Activated naive CD4-positive, alpha-beta T cell treated with anti-CD3 and anti-CD28 coated beads, Interleukin-2, amount 50 U/mL, for 72 hours (primary cell): ENCODE data around the gene HBEGF. TPM values are rescaled to one million over a fixed set of nuclear protein-coding genes. Genes with fewer than 3 reads are reported as not detected.
A peak's percentile ranks its signal among the peaks of the same experiment; 100 is the strongest.

ENCODE experiments used
- ATAC-seq, 2 donors: fragments of 150-1000 bp; cut with Tn5 transposase; 2 replicates each; pipeline ENCODE4 v1.10.0; 2021; ENCODE audit warnings: mild to moderate bottlenecking in 2 of 2, moderate library complexity in 2 of 2
- DNase-seq, 2 donors: peaks; one replicate each; pipeline ENCODE4 v3.0.0; 2021 to 2022; ENCODE audit warnings: low spot score in 2 of 2
- H3K27ac Mint-ChIP-seq, 2 donors: one replicate each; pipeline ENCODE4 v1.8.0; 2022; ENCODE audit warnings: mild to moderate bottlenecking in 2 of 2, mixed read lengths in 2 of 2
- H3K36me3 Mint-ChIP-seq, 2 donors: one replicate each; pipeline ENCODE4 v1.8.0; 2022; ENCODE audit warnings: mixed read lengths in 2 of 2
- H3K9me3 Mint-ChIP-seq, 2 donors: one replicate each; pipeline ENCODE4 v1.8.0; 2022; ENCODE audit warnings: mixed read lengths in 2 of 2
- total RNA-seq, 2 donors: library from RNA; stranded (reverse); gene quantifications; one replicate each; pipeline ENCODE4 v1.2.3, GENCODE V29; 2022

Gene HBEGF
- total RNA-seq, 2 donors from 2014 or later: 6.9 to 10.5 TPM

DNA sequence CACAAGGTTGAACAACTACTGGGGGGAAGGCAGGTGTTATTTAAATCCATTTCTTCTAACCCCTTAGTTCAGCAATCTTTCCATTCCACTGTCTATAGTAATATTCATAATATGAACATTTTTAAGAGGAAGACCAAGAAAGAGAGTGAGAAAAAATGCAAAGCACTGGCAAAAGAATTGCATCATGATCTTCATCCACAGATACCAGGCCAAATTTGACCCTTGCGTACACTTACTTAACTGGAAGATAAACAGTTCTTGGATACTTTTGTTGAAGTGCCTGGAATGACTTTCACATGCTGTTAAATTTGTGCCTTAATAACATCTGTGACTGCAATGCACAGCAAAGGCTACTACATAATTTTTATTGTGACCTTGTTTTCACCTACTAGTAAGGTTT lies 45.3 kb downstream of the HBEGF start:
- no peak for DNase-seq
- Mint-ChIP-seq H3K36me3 (peaks cover 11 to 12% of the 10 kb centered on the region in 2 donors), H3K27ac (no peak overlapping the region), H3K9me3 (no peaks in the 10 kb centered on the region)
- ATAC-seq: no peak

DNA sequence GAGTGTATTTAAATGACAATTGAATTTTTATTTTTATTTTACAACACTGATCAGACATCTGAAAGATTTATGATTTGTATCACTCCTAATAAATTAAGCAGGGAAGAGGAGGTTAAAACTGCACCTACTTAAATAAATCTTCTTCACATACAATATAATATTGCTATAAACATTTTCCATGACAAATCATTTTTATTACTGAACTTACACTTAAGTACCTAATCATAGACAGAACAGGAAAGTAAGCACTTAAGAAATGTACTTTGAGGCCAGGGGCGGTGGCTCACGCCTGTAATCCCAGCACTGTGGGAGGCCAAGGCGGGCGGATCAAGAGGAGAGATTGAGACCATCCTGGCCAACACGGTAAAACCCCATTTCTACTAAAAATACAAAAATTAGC lies 47.3 kb downstream of the HBEGF start:
- DNase-seq (no peak), ATAC-seq (no peak)
- Mint-ChIP-seq H3K9me3 (no peaks in the 10 kb centered on the region), H3K36me3 (peaks cover 11 to 18% of the 10 kb centered on the region in 2 donors), H3K27ac (no peak overlapping the region)

DNA sequence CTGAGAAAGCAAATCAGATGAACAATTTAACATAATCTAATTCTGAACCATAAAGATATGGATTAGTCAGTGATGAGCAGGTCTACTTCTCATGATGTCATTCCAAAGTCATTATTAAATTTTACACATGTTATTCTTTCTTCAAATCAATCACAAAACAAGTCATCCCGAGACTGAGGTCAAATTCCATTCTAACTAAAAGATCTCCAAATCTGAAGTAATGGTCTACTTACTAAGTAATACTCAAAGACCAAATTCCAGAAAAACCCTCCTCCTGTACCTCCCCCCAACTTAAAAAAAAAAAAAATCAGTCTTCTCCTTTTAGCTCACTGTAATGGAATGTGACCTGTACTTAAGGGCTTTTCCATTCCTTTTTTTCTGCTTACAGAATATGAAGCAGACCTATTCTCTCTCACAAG lies 48.2 kb downstream of the HBEGF start:
- peaks cover 9 to 18% of the 10 kb centered on the region in 2 donors for H3K36me3 Mint-ChIP-seq
- DNase-seq: no peak
- ATAC-seq: peak in 1 of 2 donors; percentile 42
- H3K27ac Mint-ChIP-seq: no peak overlapping the region
- no peaks in the 10 kb centered on the region for H3K9me3 Mint-ChIP-seq

DNA sequence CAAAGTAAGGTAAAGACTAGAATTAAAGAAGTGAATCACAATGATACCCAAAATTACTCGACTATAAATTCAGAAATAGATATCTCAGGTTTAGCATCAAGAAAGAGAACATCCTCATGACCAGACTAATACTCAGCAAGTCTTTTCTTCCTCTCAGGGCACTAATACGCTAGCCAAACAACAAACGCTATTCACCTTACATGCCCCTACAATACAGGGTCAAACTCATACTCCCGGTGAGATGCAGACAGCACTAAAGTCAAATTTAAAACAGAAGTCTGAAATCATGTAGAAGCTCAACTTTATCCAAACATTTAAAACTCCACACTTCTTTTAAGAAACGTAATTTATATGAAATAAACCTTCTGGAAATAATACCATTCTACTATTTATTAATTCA lies 49.1 kb downstream of the HBEGF start:
- DNase-seq: no peak
- ATAC-seq: no peak
- Mint-ChIP-seq H3K27ac (no peak overlapping the region), H3K36me3 (peaks cover under 1 to 18% of the 10 kb centered on the region in 2 donors), H3K9me3 (no peaks in the 10 kb centered on the region)

DNA sequence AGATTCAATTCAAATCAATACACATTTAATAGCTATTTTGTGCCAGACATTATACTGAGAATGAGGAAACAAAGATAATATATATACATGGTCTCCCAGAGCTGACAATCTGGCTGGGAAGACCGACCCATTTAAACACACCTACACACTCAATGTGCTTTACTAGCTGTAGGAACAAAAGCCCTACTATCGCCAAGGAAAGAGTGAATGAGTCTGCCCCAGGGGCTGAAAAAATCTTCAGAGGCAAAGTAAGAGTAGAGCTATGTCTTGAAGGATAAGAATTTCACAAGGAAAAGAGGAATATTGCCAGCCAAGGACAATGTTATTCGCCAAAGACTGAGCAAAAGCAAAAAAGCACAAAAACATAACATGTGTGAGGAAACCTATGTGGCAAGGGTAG lies 50.1 kb downstream of the HBEGF start:
- no peak overlapping the region for H3K27ac Mint-ChIP-seq
- H3K9me3 Mint-ChIP-seq: no peaks in the 10 kb centered on the region
- DNase-seq (no peak), ATAC-seq (no peak)
- H3K36me3 Mint-ChIP-seq: peaks cover 0 to 22% of the 10 kb centered on the region in 2 donors

DNA sequence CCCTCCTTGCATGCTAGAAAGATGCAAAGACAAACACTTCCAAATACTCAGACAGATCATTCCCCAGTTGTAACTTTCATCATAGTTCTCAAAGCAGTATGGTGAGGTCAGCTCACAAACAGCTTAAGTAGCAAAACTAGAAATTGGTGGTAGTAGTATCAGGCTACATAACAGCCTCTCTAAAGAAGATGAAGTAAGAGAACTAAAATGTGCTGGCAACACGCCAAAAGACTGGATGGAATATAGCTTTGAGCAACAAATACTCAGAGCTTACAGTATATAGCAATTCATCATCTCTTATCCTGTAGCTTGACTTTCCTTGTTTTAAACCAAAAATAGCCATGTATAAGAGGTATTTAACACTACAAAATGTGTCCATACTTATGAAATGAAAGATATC lies 51.0 kb downstream of the HBEGF start:
- ATAC-seq (no peak), DNase-seq (peak in 1 of 2 donors; percentile 25)
- Mint-ChIP-seq H3K27ac (no peak overlapping the region), H3K36me3 (peaks cover 0 to 27% of the 10 kb centered on the region in 2 donors), H3K9me3 (no peaks in the 10 kb centered on the region)

DNA sequence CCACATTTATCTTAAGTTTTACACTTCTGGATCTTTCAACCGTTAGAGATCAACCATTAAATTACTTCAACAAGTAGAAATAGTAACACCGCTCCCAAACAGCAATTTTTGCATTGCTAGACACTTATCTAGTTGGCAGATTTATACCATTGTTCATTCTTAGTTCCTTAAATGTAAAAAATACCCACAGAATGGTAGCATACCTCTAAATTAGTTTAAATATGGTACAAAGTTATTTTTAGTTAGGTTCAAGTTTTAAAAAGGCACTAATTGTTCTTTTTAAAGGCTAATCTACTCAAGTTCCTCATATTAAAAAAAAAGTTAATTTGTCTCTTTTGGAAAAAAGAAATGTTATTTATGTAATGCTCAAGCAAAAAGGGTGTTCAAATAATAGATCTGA lies 51.6 kb downstream of the HBEGF start:
- H3K9me3 Mint-ChIP-seq: no peaks in the 10 kb centered on the region
- H3K36me3 Mint-ChIP-seq: peaks cover 0 to 27% of the 10 kb centered on the region in 2 donors
- ATAC-seq: no peak
- DNase-seq: no peak
- no peak overlapping the region for H3K27ac Mint-ChIP-seq

DNA sequence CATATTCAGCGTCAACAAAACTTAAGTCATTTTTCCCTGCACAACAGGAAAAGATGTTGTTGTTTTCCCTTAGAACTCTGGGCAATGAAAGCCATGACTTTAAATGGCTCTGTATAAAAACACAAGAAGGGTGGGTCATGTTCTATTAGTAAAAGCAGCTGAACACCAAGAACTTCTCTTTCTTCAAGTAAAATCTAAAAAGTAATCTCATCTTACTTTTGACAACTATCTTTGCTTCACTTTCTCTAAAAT lies 52.6 kb downstream of the HBEGF start:
- H3K36me3 Mint-ChIP-seq: peaks cover 0 to 22% of the 10 kb centered on the region in 2 donors
- no peak overlapping the region for H3K27ac Mint-ChIP-seq
- no peaks in the 10 kb centered on the region for H3K9me3 Mint-ChIP-seq
- ATAC-seq: no peak
- no peak for DNase-seq

DNA sequence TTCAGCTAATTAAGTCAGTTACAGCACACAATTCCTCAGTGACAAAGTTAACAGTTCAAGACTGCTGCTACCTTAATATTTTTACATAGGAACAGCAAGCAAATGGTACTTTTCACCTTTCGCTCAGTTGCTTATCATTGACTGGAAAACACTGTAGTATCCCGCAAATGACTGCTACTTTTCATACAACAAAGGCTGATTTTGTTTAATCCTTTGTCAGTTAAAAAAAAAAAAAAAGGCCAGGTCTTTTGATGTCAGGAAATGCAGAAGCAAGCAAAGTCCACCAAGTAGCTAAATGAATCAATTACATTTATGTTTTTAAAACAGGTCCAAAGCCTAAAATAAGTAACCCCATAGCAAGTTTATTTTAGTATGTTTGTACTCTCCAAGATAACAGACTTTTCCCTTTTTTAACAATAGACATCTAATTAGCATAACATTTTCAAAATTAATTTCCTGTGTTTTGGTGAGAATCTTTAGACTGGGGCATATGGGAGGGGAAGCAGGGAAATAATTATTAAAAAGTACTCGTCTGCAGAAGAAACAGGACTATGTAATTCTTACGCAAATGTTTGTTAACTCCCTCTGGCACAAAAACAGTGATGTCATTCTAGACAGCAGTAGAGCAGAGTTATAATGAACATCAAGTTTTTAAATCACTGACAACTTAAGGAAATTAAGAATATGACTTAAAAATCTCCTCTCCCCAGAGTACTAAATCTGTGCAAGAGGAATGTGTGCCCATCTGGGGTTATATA lies 53.1 kb downstream of the HBEGF start:
- DNase-seq: no peak
- Mint-ChIP-seq H3K36me3 (peaks cover 0 to 20% of the 10 kb centered on the region in 2 donors), H3K9me3 (no peaks in the 10 kb centered on the region), H3K27ac (peak overlapping the region in 1 of 2 donors; percentile 45)
- peak in 1 of 2 donors; percentile 78 for ATAC-seq

DNA sequence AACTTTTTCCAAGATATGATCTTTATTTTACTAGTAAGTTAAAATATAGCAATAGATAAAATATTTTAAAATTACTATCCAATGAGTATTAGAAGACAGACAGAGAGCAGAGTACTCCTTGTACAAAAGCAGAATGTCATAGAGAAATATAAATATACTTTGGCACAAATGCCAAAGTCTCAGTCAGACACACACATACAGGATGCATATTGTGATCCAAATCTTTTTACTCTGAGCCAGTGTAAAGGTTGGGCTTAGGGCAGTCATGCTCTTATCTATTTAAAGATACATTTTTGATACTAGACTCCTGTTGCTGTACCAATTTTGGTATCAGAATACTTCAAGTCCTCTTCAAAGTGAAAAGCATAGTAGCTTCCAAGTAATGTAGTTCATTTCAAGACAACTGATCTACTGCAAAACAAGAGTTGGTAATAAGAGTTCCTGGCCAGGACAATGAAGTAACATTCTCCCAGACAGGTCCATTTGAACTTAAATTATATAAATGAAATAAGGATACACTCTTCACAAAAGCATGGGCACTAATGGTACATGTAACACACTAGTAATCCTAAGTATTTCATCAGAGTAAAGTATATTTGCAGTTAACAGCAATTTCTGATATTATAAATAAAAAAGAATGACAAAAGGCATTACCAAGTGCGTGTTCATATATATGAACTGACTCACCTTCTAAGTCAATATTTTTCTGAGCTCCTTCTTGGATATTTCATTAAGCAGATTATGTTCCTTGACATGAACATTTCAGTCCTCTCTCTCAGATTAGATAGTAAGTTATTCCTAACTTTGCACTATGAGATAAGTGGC lies 54.0 kb downstream of the HBEGF start:
- DNase-seq (no peak), ATAC-seq (no peak)
- no peaks in the 10 kb centered on the region for H3K9me3 Mint-ChIP-seq
- H3K27ac Mint-ChIP-seq: peak overlapping the region in 1 of 2 donors; percentile 45
- peaks cover 0 to 15% of the 10 kb centered on the region in 2 donors for H3K36me3 Mint-ChIP-seq

DNA sequence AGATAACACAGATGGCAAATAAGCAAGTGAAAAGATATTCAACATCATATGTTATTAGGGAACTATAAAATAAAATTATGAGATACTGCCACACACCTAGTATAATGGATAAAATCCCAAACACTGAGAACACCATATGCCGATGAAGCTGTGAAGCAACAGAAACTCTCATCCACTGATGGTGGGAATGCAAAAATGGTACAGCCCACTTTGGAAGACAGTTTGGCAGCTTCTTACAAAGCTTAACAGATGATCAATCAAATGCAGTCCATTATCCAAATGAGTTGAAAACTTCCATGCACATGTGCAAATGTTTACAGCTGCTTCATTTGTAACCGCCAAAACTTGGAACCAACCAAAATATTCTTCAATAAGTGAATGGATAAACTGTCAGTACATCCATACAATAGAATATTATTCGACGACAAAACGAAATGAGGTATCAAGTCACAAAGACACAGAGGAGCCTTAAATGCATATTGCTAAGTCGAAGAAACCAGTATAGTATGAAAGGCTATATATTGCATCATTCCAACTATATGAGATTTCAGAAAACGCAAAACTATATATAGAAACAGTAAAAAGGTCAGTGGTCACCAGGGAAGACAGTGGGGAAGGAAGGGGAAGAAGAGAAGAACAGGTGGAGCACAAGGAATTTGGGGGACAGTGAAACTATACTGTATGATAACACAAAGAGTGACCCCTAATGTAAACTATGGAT lies 58.4 kb downstream of the HBEGF start:
- ATAC-seq (no peak), DNase-seq (no peak)
- H3K36me3 Mint-ChIP-seq: peaks cover 0 to 9% of the 10 kb centered on the region in 2 donors
- H3K27ac Mint-ChIP-seq: peak overlapping the region in 1 of 2 donors; percentile 59
- no peaks in the 10 kb centered on the region for H3K9me3 Mint-ChIP-seq

DNA sequence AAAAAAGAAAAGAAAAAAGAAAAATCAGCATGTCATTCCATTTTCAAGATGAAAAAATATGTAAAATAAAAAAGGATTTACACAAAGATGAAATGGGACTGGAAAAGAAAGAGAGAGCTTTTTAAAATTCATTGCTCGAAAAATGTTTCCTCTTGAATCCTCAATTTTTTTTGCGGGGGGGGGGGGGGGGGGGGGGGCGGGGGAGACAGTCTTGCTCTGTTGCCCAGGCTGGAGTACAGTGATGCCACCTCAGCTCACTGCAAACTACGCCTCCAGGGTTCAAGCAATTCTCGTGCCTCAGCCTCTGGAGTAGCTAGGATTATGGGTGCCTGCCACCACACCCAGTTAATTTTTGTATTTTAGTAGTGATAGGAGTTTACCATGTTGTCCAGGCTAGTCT lies 60.0 kb downstream of the HBEGF start:
- ATAC-seq (no peak), DNase-seq (no peak)
- Mint-ChIP-seq H3K36me3 (peaks cover 0 to 6% of the 10 kb centered on the region in 2 donors), H3K9me3 (no peaks in the 10 kb centered on the region), H3K27ac (no peak overlapping the region)

DNA sequence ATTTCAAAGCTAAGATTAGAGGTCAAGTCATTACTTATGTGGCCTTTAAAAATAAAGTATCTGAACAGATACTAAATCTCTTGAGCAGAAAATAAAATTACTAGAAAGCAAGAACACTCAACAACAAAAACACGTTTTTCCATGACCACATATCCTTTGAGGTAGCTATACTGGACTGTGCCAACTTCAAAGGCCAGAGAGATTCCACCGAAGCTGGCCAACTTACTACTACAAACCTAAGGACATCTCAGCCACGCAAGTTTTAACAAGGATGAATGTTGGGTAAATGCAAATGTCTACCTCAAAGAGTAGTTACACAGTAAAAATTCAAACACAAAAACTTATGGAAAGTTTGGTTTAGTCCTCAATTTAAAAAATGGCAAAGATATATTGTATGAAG lies 62.4 kb downstream of the HBEGF start:
- no peaks in the 10 kb centered on the region for H3K36me3 Mint-ChIP-seq
- DNase-seq (no peak), ATAC-seq (no peak)
- no peaks in the 10 kb centered on the region for H3K9me3 Mint-ChIP-seq
- H3K27ac Mint-ChIP-seq: no peak overlapping the region

Other genes starting within 250 kb of the HBEGF start
- 10 to 100 TPM in 1 of 2 donors, 1 to 10 TPM in 1; 7.7 to 11.1 TPM for gene PURA, start 232.5 kb downstream of the HBEGF start, total RNA-seq
- 1 to 10 TPM; 1.8 to 3.2 TPM for gene IGIP, start 220.7 kb downstream of the HBEGF start, total RNA-seq
- gene CYSTM1, start 171.4 kb downstream of the HBEGF start, total RNA-seq: 10 to 100 TPM; 10.8 to 18.8 TPM
- 10 to 100 TPM; 45.4 to 66.4 TPM for gene PFDN1, start 43.5 kb downstream of the HBEGF start, total RNA-seq
- under 1 TPM; 0.25 to 0.41 TPM for gene SLC4A9, start 13.6 kb upstream of the HBEGF start, total RNA-seq
- 100 to 1,000 TPM; 107 to 143 TPM for gene ANKHD1, start 55.2 kb upstream of the HBEGF start, total RNA-seq
- 10 to 100 TPM; 13.0 to 14.8 TPM for gene EIF4EBP3, start 201.1 kb upstream of the HBEGF start, total RNA-seq
- 10 to 100 TPM; 29.3 to 55.0 TPM for gene SRA1, start 210.9 kb upstream of the HBEGF start, total RNA-seq
- gene APBB3, start 218.0 kb upstream of the HBEGF start, total RNA-seq: 10 to 100 TPM; 36.6 to 38.1 TPM
- 10 to 100 TPM; 62.5 to 70.3 TPM for gene SLC35A4, start 218.2 kb upstream of the HBEGF start, total RNA-seq